HPDE6-E6E7 (cell line): ENCODE measurements around the gene SERINC2.
"Not testable (repeated sequence)": the region's sequence is repeated elsewhere in the genome, so short reads cannot be mapped to it uniquely, and the experiment has no call there.

Source experiments
- DNase-seq: peaks from one replicate; pipeline ENCODE4 v3.0.0; 2011; ENCODE audit warnings: missing footprints; ENCODE audit errors: extremely low spot score

Gene SERINC2

GRCh38 chr1:31383967-31384366 lies 29.0 kb upstream of the SERINC2 start:
- no peak for DNase-seq

DNA sequence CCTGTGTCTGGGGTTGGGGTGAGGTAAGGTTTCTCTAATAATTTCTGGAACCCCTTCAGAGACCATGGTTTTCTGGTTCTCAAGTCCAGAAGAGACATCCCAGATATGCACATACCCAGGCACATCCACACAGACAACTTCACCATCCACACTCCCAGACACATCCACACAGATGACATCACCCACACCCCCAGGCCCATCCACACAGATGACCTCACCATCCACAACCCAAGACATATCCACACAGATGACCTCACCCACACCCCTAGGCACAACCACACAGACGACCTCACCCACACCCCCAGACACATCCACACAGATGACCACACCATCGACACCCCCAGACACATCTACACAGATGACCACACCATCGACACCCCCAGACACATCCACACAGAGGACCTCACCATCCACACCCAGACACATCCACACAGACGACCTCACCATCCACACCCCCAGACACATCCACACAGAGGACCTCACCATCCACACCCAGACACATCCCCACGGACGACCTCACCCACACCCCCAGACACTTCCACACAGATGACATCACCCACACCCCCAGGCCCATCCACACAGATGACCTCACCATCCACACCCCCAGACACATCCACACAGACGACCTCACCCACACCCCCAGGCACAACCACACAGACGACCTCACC lies 26.3 kb upstream of the SERINC2 start:
- DNase-seq: not testable (repeated sequence)

- no peak for DNase-seq
These were observed 25.4 kb upstream of the SERINC2 start for GRCh38 chr1:31387612-31388011.

- no peak for DNase-seq
These were observed 23.4 kb upstream of the SERINC2 start for GRCh38 chr1:31389616-31390015.

DNA sequence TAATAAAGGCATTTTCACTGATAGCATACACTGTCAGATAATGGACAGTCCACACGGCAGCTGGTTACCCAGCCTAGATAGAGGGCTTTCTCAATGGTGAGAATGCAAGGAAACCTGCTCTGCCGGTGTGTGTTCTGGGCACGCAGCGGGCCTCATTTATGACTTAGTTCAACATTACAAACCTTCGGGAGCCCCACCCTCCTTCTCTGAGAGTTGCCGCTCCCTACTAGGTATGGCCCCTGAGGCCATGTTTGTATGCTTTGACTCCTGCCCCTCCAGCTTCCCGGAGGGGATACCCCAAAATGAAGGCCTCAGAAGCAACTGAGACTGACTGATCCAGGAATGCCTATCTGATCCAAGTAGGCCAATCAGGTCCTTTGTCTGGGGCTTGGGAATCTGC lies 22.9 kb upstream of the SERINC2 start:
- DNase-seq: peak; percentile 67

GRCh38 chr1:31393463-31393862 lies 19.6 kb upstream of the SERINC2 start:
- DNase-seq: no peak

GRCh38 chr1:31394584-31395193 lies 18.3 kb upstream of the SERINC2 start:
- peak; percentile 82 for DNase-seq

- peak; percentile 74 for DNase-seq
These were observed 16.2 kb upstream of the SERINC2 start for GRCh38 chr1:31396633-31397351.

DNA sequence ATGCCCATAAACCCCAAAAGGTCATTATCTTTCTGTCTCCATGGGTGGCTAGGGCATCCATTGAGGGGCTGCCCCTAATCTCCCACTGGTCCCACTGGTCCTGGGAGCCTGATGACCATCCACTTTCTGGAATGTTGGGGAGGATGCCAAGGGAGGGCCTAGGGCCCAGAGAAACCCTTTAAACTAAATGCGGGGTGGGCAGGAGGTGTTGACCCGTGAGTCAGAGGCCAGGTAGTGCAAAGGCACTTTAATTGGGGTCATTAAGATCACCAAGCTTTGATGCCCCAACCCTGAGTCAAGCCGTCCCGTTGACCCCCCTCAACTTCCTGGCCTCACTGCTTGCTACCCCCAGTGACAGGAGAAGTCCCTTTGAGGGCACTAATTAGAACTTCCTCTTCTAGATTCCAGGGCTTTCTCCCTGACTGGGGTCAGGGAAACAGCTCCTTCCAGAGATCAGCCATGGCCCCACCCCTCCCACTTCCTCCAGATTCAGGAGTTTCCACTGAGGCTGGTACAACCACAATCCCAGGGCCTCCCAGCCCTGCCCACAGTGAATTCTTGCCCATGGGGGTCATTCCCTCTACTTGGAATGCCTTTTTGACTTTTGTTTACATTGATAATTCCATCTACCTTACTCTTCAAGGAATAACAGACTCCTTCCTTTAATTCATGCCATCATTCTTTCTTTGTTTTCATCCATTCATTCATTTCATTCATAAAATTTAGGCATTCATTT lies 15.5 kb upstream of the SERINC2 start:
- DNase-seq: no peak

- DNase-seq: no peak
These were observed 14.8 kb upstream of the SERINC2 start for GRCh38 chr1:31398246-31398645.

GRCh38 chr1:31399976-31400375 lies 13.0 kb upstream of the SERINC2 start:
- no peak for DNase-seq

DNA sequence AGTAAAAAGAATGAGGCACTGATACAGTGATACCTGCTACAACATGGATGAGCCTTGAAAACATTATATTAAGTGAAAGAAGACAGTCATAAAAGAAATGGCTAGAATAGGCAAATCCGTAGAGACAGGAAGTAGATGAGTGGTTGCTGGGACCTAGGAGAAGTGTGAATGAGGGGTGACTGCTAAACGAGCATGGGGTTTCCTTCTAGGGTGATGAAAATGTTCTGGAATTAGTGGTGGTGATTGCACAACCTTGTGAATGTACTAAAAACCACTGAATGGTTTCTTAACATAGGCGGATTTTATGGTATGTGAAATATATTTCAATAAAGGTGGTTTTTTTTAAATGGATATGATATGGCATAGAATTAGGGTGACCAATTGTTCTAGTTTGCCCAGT lies 12.6 kb upstream of the SERINC2 start:
- DNase-seq: no peak

- no peak for DNase-seq
These were observed 11.8 kb upstream of the SERINC2 start for GRCh38 chr1:31401241-31401640.

GRCh38 chr1:31405578-31406245 lies 7.3 kb upstream of the SERINC2 start:
- DNase-seq: no peak

GRCh38 chr1:31407029-31407626 lies 5.9 kb upstream of the SERINC2 start:
- no peak for DNase-seq

- no peak for DNase-seq
These were observed 4.2 kb upstream of the SERINC2 start for GRCh38 chr1:31408788-31409318.

DNA sequence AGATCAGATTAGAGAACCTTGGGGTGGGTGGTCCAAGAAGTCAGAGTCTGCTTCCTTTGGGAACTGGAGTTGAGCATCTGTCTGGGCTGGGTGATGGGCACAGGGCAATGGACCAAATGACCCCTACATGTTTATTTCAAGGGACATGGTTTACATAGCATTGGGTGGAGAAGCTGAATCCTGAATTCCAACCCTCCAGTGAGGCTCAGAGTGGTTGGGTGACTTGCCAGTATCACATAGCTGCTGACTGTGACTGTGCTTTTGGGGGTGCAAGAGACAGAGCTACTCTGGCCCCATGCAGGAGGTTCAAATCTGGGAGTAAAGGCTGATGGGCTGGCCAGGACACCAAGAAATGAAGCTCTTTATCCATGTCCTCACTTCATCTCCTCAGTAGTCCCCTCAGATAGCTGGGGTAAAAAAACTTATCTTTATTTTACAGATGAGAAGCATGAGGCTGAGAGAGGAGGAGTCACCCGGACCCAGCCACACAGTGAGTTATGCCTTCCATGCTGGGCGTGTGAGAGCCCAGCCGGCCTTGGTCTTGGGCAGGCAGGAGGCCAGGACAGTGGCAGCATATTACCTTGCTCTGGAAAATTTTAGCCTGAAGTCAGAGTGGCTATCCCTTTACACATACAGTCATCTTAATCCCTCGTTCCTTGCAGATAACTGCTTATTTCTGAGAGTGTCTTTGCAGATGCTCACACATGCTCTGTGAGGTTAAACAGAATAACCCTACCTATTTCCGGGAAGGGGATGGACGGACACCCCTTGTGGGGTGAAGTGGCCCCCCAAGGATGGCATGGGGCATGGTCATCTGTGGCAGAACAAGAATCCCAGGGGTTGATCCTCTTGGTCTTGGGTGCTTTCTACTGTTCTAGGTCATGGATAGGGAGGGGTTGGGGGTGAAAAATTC lies 2.8 kb upstream of the SERINC2 start:
- DNase-seq: no peak

DNA sequence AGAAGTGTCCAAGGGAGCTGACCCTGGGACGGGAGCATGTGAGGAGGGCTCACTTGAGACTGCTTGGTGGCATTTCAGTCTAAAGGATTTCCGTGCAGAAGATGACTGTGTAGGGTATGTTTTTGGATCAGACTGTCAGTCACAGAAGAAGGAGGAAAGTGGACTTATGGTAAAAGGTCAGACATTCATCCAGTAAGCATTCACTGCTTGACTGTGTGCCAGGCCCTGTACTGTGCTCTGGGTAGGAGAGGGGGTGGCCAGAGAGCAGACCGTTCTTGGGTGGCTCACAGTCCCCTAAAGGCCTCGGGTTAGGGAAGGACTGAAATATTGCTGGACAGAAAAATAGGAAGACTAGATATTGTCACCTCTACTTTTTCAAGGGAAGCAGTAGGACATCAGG lies 2.1 kb upstream of the SERINC2 start:
- no peak for DNase-seq

DNA sequence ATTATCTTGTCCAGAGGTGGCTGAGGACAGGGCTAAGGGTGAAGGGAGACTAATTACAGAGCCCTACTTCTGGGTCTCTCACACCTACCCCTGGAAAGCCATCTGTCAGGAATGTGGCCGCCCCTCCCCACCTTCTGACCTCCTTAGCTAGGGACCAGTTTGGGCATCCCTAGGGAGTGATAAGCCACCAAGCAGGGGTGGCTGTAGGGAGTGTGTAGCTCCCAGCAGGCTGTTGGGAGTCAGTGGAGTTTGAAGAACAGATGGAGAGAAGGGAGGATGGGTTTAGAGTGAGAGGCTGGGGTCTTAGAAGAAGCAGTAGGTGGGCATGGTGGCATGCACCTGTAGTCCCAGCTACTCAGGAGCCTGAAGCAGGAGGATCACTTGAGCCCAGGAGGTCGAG lies 808 bp upstream of the SERINC2 start:
- no peak for DNase-seq

DNA sequence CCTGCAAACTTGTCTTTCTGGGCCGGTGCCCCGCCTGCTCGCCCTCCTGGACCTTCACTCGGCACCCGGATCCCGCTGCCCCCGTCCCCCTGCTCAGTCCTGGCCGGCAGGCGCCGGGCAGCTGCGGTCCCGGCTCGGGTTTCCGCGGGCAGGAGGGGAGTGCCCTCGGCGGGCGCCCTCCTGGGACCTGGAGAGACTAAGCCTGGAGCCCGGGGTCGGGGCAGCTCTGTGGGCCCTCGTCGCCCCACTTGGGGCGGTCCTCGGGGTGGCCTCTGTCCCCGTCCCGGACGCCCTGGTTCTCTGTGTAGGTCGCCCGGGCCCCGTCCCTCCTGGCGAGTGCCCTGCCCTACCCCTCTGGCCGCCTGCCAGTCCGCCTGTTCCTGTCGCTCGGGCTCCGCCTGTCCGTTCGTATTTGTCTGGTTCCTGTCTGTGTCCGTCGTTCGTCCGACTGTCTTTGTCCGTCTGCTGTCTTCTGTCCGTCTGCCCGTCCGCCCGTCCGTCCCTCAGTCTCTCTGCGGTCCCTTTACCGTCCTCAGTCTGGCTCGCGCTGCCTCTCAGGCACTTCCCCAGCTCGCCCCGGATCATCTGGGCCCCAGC lies 490 bp downstream of the SERINC2 start:
- DNase-seq: no peak
